Liver (tissue), 3 donors: ENCODE results near the gene ARL4D.

Experiments
- CTCF ChIP-seq: fragments of 150-350 bp; IDR thresholded peaks from 2 replicates; pipeline ENCODE4 v1.5.1; 2017; ENCODE audit warnings: improper control_type of control experiment, low read depth, low read length; ENCODE audit not compliant: missing input control
- FOXA1 ChIP-seq: IDR thresholded peaks from 2 replicates; pipeline ENCODE4 v1.6.1; 2016; ENCODE audit warnings: antibody characterized with exemption
- GABPA ChIP-seq, 2 donors: IDR thresholded peaks in 1 of 2; conservative IDR thresholded peaks in 1 of 2; 2 replicates each; pipeline ENCODE4 v1.6.1; 2016; ENCODE audit warnings: antibody characterized with exemption in 2 of 2, mild to moderate bottlenecking in 1 of 2, moderate library complexity in 1 of 2
- MAX ChIP-seq: IDR thresholded peaks from 2 replicates; pipeline ENCODE4 v1.6.1; 2016; ENCODE audit warnings: antibody characterized with exemption
- RXRA ChIP-seq, 2 donors: IDR thresholded peaks; 2 replicates each; pipeline ENCODE4 v1.6.1; 2017 to 2018; ENCODE audit warnings: antibody characterized with exemption in 2 of 2, mild to moderate bottlenecking in 1 of 2
- SP1 ChIP-seq: IDR thresholded peaks from 2 replicates; pipeline ENCODE4 v1.6.1; 2018; ENCODE audit warnings: antibody characterized with exemption, mild to moderate bottlenecking
- TAF1 ChIP-seq: conservative IDR thresholded peaks from 2 replicates; pipeline ENCODE4 v1.6.1; 2016; ENCODE audit warnings: antibody characterized with exemption, mild to moderate bottlenecking
- YY1 ChIP-seq: IDR thresholded peaks from 2 replicates; pipeline ENCODE4 v1.6.1; 2016; ENCODE audit warnings: antibody characterized with exemption, mild to moderate bottlenecking
- ZBTB33 ChIP-seq: IDR thresholded peaks from 2 replicates; pipeline ENCODE4 v1.6.1; 2016; ENCODE audit warnings: antibody characterized with exemption
- donor health status: healthy.
- donor health status: healthy.

- TF ChIP-seq CTCF (no peak), ZBTB33 (no peak), TAF1 (no peak), FOXA1 (no peak), SP1 (no peak), MAX (no peak), GABPA (IDR thresholded peaks at IDR 0.05 in 1 of 2, conservative IDR thresholded peaks at IDR 0.05 in 1 of 2) (no peak), RXRA (IDR thresholded peaks at IDR 0.05) (peak in 1 of 2 donors; percentile 57), YY1 (peak; percentile 54)
Measured at GRCh38 chr17:43400943-43401717, 2.3 kb downstream of the ARL4D start.
